Muscle layer of duodenum (tissue), 2 donors: Measurements from ENCODE around the gene TMEM45B.

Experiments used
- H3K27ac ChIP-seq: one replicate; pipeline ENCODE4 v1.7.0; 2013; ENCODE audit warnings: mild to moderate bottlenecking, low read length
- H3K27me3 ChIP-seq: one replicate; pipeline ENCODE4 v1.7.0; 2013; ENCODE audit warnings: low read depth, mild to moderate bottlenecking, control low read depth, low read length
- H3K36me3 ChIP-seq, 2 donors: one replicate each; pipeline ENCODE4 v1.7.0; 2013; ENCODE audit warnings: low read length in 2 of 2, control low read depth in 1 of 2, mild to moderate bottlenecking in 1 of 2; ENCODE audit not compliant: insufficient read depth in 2 of 2, control insufficient read depth in 1 of 2
- H3K4me1 ChIP-seq, 2 donors: one replicate each; pipeline ENCODE4 v1.7.0; 2013; ENCODE audit warnings: low read length in 2 of 2, mild to moderate bottlenecking in 2 of 2, control low read depth in 1 of 2, moderate library complexity in 1 of 2; ENCODE audit not compliant: insufficient read depth in 2 of 2, control insufficient read depth in 1 of 2
- H3K4me3 ChIP-seq, 2 donors: one replicate each; pipeline ENCODE4 v1.7.0; 2013; ENCODE audit warnings: low read length in 2 of 2, low read depth in 1 of 2, mild to moderate bottlenecking in 1 of 2
- H3K9me3 ChIP-seq, 2 donors: one replicate each; pipeline ENCODE4 v1.7.0; 2013; ENCODE audit warnings: low read length in 2 of 2, control low read depth in 1 of 2, mild to moderate bottlenecking in 1 of 2; ENCODE audit not compliant: control insufficient read depth in 1 of 2
- donor health status: healthy.

Gene TMEM45B

GRCh38 chr11:129884581-129884980, 68.9 kb downstream of the TMEM45B start:
- Histone ChIP-seq H3K36me3 (peaks cover 86 to 93% of the 10 kb centered on the region in 2 donors), H3K27me3 (no peaks in the 10 kb centered on the region), H3K9me3 (no peaks in the 10 kb centered on the region), H3K4me3 (no peak overlapping the region), H3K27ac (no peak overlapping the region), H3K4me1 (no peaks in the 10 kb centered on the region)

DNA sequence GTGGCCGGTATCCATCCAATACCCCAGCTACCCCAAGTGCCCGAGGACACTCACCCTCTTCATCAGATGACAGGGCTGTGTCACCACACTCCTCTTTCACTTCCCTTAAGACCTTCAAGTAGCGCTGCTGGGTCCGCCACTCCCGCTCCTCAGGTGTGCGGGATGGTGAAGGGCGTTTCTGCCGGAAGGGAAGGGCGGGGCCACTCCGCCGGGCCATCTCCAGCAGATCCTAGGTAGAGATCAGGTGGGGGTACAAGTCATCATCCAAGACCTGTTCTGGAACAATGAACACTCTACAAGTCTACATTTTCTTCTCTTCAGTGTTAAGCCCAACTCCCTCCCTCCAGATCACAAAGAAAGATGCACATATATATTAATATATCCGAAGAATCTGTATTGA, 69.7 kb downstream of the TMEM45B start:
- Histone ChIP-seq H3K4me1 (no peaks in the 10 kb centered on the region), H3K27me3 (no peaks in the 10 kb centered on the region), H3K9me3 (no peaks in the 10 kb centered on the region), H3K36me3 (peaks cover 90 to 95% of the 10 kb centered on the region in 2 donors), H3K4me3 (no peak overlapping the region), H3K27ac (no peak overlapping the region)

DNA sequence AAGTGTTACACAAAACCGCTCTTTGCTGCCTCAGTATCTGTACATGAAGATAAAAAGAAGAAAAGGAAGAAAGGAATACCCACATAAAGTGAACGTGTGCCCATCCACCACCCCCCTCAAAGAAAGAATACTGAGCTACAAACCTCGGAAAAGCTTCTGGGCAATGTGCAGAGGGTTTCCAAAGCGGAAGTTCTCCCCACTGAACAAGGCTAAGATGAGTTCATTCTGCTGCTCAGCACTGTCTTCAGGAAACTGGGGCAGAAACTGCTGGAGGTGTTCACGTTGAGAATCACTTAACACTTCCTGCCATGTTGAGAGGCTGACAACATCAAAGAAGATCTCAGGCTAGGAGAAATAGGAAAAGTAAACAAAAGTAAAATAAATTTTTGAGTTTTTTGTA, 72.8 kb downstream of the TMEM45B start:
- Histone ChIP-seq H3K4me3 (no peak overlapping the region), H3K9me3 (no peaks in the 10 kb centered on the region), H3K4me1 (no peaks in the 10 kb centered on the region), H3K27me3 (no peaks in the 10 kb centered on the region), H3K36me3 (peaks cover 78 to 80% of the 10 kb centered on the region in 2 donors), H3K27ac (no peak overlapping the region)

GRCh38 chr11:129894278-129895125, 78.9 kb downstream of the TMEM45B start:
- Histone ChIP-seq H3K4me3 (peak overlapping the region; percentile 84 to 96), H3K36me3 (peaks cover 25% of the 10 kb centered on the region in 2 donors), H3K27me3 (no peaks in the 10 kb centered on the region), H3K4me1 (peaks cover 10 to 11% of the 10 kb centered on the region in 2 donors), H3K9me3 (no peaks in the 10 kb centered on the region), H3K27ac (peak overlapping the region; percentile 54)

- Histone ChIP-seq H3K4me1 (peaks cover 10 to 11% of the 10 kb centered on the region in 2 donors), H3K9me3 (no peaks in the 10 kb centered on the region), H3K4me3 (peak within 1 kb of the TSS; percentile 84 to 96), H3K27ac (peak within 1 kb of the TSS; percentile 54), H3K36me3 (peaks cover 17 to 21% of the 10 kb centered on the region in 2 donors), H3K27me3 (no peaks in the 10 kb centered on the region)
Observed at GRCh38 chr11:129895126-129896041, 79.7 kb downstream of the TMEM45B start, which contains the start of gene NFRKB. NFRKB (minus strand) TSS chr11:129895578; CDS start chr11:129892849, 2,729 bp downstream.

GRCh38 chr11:129896062-129896461, 80.4 kb downstream of the TMEM45B start:
- Histone ChIP-seq H3K27ac (peak overlapping the region; percentile 24), H3K4me1 (peaks cover 10 to 11% of the 10 kb centered on the region in 2 donors), H3K27me3 (no peaks in the 10 kb centered on the region), H3K9me3 (no peaks in the 10 kb centered on the region), H3K36me3 (peaks cover 14 to 21% of the 10 kb centered on the region in 2 donors), H3K4me3 (peak overlapping the region; percentile 76 to 96)

DNA sequence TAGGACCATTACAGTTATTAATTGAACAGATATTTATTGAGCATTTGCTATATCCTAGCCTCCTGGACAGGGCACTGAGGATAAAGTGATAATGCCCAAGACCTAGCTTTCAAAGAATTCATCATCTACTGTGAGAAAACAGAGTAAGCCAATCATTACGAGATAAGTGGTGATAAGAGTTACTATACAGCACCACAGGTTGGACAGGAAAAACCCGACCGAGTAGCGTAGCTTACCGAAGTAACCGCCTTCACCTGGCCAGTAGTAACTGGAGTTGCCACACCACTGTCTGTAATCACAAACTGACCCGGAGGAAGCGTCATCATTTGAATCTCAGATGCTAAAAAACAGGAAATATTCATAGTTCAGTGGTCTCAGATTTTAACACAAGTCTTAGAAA, 89.8 kb downstream of the TMEM45B start:
- no peaks in the 10 kb centered on the region for H3K4me1 ChIP-seq
- H3K27ac ChIP-seq = no peak overlapping the region
- H3K4me3 ChIP-seq = no peak overlapping the region
- H3K9me3 ChIP-seq = no peaks in the 10 kb centered on the region
- H3K27me3 ChIP-seq = no peaks in the 10 kb centered on the region
- H3K36me3 ChIP-seq = peaks cover 35 to 46% of the 10 kb centered on the region in 2 donors
